A549 (cell line): ENCODE results near the gene ACER3.

ENCODE experiments used
- CBX8 ChIP-seq: fragments of 200-600 bp; sonication (generic); IDR thresholded peaks from 2 replicates; pipeline ENCODE4 v1.6.1; 2016
- CTCF ChIP-seq: fragments of >200 bp; sonication (Bioruptor Twin); formaldehyde crosslinking; IDR thresholded peaks from 3 replicates; pipeline ENCODE4 v1.5.1; 2016
- FOXS1 ChIP-seq: fragments of 250-450 bp; sonication (Bioruptor Pico); IDR thresholded peaks from 2 replicates; pipeline ENCODE4 v1.5.0; 2020; ENCODE audit warnings: mild to moderate bottlenecking, moderate library complexity
- JUN ChIP-seq, 2 experiments: fragments of >200 bp; sonication (Bioruptor Twin); formaldehyde crosslinking; IDR thresholded peaks; 2 replicates in 1 of 2; 3 replicates in 1 of 2; pipeline ENCODE4 v1.6.1; 2016 to 2017
- MYC ChIP-seq: IDR thresholded peaks from 2 replicates; pipeline ENCODE4 v1.6.1; 2012; ENCODE audit warnings: mild to moderate bottlenecking, inconsistent platforms, low read length, improper control_type of control experiment, borderline replicate concordance
- POLR2A ChIP-seq: IDR thresholded peaks from 2 replicates; pipeline ENCODE4 v1.6.1; 2012; ENCODE audit warnings: mild to moderate bottlenecking, low read length
- REST ChIP-seq: fragments of 200-600 bp; sonication (generic); IDR thresholded peaks from 2 replicates; pipeline ENCODE4 v1.6.1; 2016; ENCODE audit warnings: antibody characterized with exemption, mild to moderate bottlenecking, moderate library complexity

- no peak for TF ChIP-seq MYC
- no peak for TF ChIP-seq JUN (IDR thresholded peaks at IDR 0.05)
- no peak for TF ChIP-seq CTCF
- no peak for TF ChIP-seq REST
- TF ChIP-seq FOXS1 (CRISPR knock-in tag) = no peak
- no peak for TF ChIP-seq POLR2A
- TF ChIP-seq CBX8 = no peak
Observed at GRCh38 chr11:77067861-77068443, 207.2 kb downstream of the ACER3 start.
